OCI-LY1 (cell line): ENCODE data around the gene PON2.

Experiments used
- CTCF ChIP-seq: fragments of 200-600 bp; sonication (generic), shearing (Covaris generic); IDR thresholded peaks from 2 replicates; pipeline ENCODE4 v1.5.1; 2017; ENCODE audit warnings: mild to moderate bottlenecking, antibody characterized with exemption, low read length, moderate library complexity, mixed read lengths
- EZH2 ChIP-seq: fragments of 200-600 bp; sonication (generic), shearing (Covaris generic); IDR thresholded peaks from 2 replicates; pipeline ENCODE4 v1.8.0; 2017; ENCODE audit warnings: borderline replicate concordance, mixed run types, mild to moderate bottlenecking, antibody characterized with exemption, low read length, moderate library complexity, mixed read lengths

GRCh38 chr7:95433952-95434556 is 774 bp downstream of the PON2 start:
- TF ChIP-seq CTCF (no peak), EZH2 (no peak)
